Ascending aorta (tissue), 2 donors: ENCODE results near the gene AGMO. TPM values are rescaled to one million over a fixed set of nuclear protein-coding genes. Genes with fewer than 3 reads are reported as not detected.

Source experiments
- DNase-seq, 2 donors: peaks; one replicate each; pipeline ENCODE4 v3.0.0-alpha.2; 2019; ENCODE audit warnings: low spot score in 2 of 2
- H3K27ac ChIP-seq, 2 donors: fragments of 200-600 bp; sonication (generic); one replicate each; pipeline ENCODE4 v1.5.1; 2016 to 2017; ENCODE audit warnings: mild to moderate bottlenecking in 1 of 2
- H3K27me3 ChIP-seq: fragments of 200-600 bp; sonication (generic); one replicate; pipeline ENCODE4 v1.5.1; 2017
- H3K36me3 ChIP-seq, 2 donors: fragments of 200-600 bp; sonication (generic); one replicate each; pipeline ENCODE4 v1.5.1; 2016
- H3K4me1 ChIP-seq, 2 donors: fragments of 200-600 bp; sonication (generic); one replicate each; pipeline ENCODE4 v1.5.1; 2016 to 2017; ENCODE audit warnings: mild to moderate bottlenecking in 1 of 2
- H3K4me3 ChIP-seq, 2 donors: fragments of 200-600 bp; sonication (generic); one replicate each; pipeline ENCODE4 v1.5.1; 2016 to 2017; ENCODE audit warnings: mild to moderate bottlenecking in 1 of 2
- H3K9me3 ChIP-seq, 2 donors: fragments of 200-600 bp; sonication (generic); one replicate each; pipeline ENCODE4 v1.5.1; 2016
- intact Hi-C: fragments of 100-400 bp; cut with DNase I; formaldehyde crosslinking; loops from one replicate; pipeline ENCODE4 v1.15.1; 2023
- total RNA-seq: library from RNA; depleted of rRNA; stranded (reverse); fragments of >200 nt; gene quantifications from one replicate; pipeline ENCODE4 v1.1.0, GENCODE V29; 2016
- TF ChIP-seq, protein P1 (sequence below), 3 experiments: fragments of 200-600 bp in 2 of 3; fragments of 450-650 bp in 1 of 3; sonication (generic) in 2 of 3; IDR thresholded peaks; one replicate each; pipeline ENCODE4 v1.5.1; 2016 to 2019; ENCODE audit warnings: antibody characterized with exemption in 3 of 3, mild to moderate bottlenecking in 1 of 3, moderate library complexity in 1 of 3

AGMO gene
- total RNA-seq, 1 donor from 2014 or later, result not detected

DNA sequence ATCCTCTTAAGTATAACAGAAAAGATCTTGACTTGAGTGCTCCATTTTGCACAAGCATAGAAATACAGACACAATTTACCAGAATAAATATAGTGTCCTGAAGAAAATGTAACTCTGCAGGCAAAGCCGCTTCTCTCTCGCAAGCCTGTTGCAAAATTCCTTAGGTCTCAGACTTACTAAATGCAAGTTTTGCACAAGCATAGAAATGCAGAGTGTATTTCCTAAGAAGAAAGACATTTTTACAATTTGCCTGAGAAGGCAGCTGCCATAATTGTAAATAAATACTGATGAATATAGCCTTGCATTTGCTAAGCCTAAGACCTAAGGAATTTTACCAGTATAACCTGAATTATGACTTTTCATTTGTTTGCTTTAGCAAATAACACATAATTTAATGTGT lies 67.1 kb downstream of the AGMO start:
- H3K4me1 ChIP-seq, result no peaks in the 10 kb centered on the region
- H3K27me3 ChIP-seq, result no peaks in the 10 kb centered on the region
- DNase-seq, result no peak
- TF ChIP-seq, protein P1, sequence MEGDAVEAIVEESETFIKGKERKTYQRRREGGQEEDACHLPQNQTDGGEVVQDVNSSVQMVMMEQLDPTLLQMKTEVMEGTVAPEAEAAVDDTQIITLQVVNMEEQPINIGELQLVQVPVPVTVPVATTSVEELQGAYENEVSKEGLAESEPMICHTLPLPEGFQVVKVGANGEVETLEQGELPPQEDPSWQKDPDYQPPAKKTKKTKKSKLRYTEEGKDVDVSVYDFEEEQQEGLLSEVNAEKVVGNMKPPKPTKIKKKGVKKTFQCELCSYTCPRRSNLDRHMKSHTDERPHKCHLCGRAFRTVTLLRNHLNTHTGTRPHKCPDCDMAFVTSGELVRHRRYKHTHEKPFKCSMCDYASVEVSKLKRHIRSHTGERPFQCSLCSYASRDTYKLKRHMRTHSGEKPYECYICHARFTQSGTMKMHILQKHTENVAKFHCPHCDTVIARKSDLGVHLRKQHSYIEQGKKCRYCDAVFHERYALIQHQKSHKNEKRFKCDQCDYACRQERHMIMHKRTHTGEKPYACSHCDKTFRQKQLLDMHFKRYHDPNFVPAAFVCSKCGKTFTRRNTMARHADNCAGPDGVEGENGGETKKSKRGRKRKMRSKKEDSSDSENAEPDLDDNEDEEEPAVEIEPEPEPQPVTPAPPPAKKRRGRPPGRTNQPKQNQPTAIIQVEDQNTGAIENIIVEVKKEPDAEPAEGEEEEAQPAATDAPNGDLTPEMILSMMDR (IDR thresholded peaks at IDR 0.05), result no peak
- no peaks in the 10 kb centered on the region for H3K36me3 ChIP-seq
- no peak overlapping the region for H3K27ac ChIP-seq
- H3K4me3 ChIP-seq, result no peak overlapping the region
- intact Hi-C loops, result no loop called here
- no peaks in the 10 kb centered on the region for H3K9me3 ChIP-seq

DNA sequence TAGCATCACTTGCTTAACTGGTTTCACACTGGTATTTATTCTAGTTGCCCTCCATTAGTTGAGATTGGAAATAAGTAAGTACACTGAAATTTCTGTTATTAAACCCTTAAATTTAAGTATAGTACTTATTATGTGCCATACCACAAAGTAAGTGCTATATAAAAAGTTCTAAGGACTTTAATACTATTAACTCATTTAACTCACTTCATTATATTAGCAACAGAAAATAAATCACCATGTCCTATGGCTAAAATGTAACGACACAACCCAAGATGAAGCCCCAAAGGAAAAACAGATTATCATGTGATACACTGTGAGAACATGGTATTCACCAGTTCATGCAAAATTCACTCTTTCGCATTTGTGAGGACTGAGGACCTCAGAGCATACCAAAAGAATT lies 70.5 kb downstream of the AGMO start:
- no peak for DNase-seq
- H3K9me3 ChIP-seq, result no peaks in the 10 kb centered on the region

DNA sequence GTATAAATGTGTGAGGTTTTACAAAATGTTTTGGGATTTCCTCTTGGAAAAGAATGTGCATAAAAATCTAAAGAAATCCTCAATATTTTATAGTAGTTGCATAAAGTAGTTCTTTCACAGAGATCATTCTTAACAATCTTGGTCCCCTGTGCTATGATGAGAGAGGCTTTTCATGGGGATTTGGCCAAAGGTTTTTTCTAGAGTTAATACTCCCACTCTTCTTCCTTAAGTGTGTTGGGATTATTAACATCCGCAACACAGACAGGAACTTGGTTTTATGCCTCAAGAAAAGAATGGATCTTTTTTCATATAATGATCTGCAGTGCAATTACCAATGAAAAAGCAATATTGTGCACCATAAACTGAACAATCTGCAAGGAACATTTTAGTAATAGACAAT lies 71.5 kb downstream of the AGMO start:
- peaks cover 0 to 4% of the 10 kb centered on the region in 2 donors for H3K4me1 ChIP-seq
- no peak overlapping the region for H3K4me3 ChIP-seq
- no peak for DNase-seq
- intact Hi-C loops, result no loop called here
- no peaks in the 10 kb centered on the region for H3K36me3 ChIP-seq
- no peaks in the 10 kb centered on the region for H3K9me3 ChIP-seq
- no peaks in the 10 kb centered on the region for H3K27me3 ChIP-seq
- TF ChIP-seq, protein P1 (IDR thresholded peaks at IDR 0.05), result no peak
- H3K27ac ChIP-seq, result no peak overlapping the region

More for the DNA sequence above, 70.5 kb downstream of the AGMO start:
- Histone ChIP-seq H3K36me3 (no peaks in the 10 kb centered on the region), H3K27ac (no peak overlapping the region), H3K4me1 (peaks cover 0 to 4% of the 10 kb centered on the region in 2 donors), H3K4me3 (no peak overlapping the region), H3K27me3 (no peaks in the 10 kb centered on the region)
- intact Hi-C loops, result no loop called here
- TF ChIP-seq, protein P1 (IDR thresholded peaks at IDR 0.05), result no peak

DNA sequence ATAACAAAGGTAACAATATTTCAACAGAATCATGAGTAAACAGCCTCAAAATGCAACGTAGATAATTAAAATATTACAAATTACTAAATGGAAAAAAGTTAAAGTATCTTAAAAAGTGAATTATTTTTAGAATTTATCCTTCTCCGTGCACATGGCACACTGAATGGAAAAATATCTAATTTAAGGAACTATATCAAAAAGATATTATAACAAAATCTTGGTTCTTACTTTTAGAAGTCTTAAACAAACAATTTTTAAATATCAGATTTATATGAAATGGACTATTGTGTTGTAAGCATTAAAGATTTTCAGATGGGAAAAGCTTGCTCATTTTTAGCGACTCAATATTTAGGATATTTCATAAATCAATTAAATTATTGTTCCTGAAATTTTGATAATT lies 72.0 kb downstream of the AGMO start:
- no peaks in the 10 kb centered on the region for H3K36me3 ChIP-seq
- intact Hi-C loops, result no loop called here

DNA sequence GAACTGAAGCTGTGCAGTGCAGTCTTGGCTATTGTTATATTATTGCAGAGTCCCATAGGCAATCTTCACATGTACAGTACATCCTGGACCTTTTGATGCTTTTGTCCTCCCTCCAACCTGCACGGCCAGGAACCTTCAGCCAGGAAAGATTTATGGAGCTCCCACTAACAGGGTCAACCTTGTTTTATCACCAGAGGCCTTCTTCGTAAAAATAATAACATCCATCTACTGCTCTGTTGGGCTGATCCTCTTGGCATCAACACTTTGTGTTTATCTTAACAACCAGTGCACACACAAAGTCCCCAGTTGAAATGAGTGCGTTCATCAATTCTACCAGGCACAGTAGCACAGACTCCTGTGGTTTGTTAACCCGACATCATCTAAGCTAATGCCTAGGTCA lies 72.4 kb downstream of the AGMO start:
- H3K36me3 ChIP-seq, result no peaks in the 10 kb centered on the region
- no peaks in the 10 kb centered on the region for H3K9me3 ChIP-seq
- intact Hi-C loops, result no loop called here
- TF ChIP-seq, protein P1 (IDR thresholded peaks at IDR 0.05), result no peak
- H3K4me3 ChIP-seq, result no peak overlapping the region
- peaks cover 0 to 4% of the 10 kb centered on the region in 2 donors for H3K4me1 ChIP-seq
- no peaks in the 10 kb centered on the region for H3K27me3 ChIP-seq
- DNase-seq, result no peak
- no peak overlapping the region for H3K27ac ChIP-seq

More for the DNA sequence above, 72.0 kb downstream of the AGMO start:
- Histone ChIP-seq H3K27ac (no peak overlapping the region), H3K4me3 (no peak overlapping the region), H3K4me1 (peaks cover 0 to 4% of the 10 kb centered on the region in 2 donors), H3K27me3 (no peaks in the 10 kb centered on the region), H3K9me3 (no peaks in the 10 kb centered on the region)
- DNase-seq, result no peak
- TF ChIP-seq, protein P1 (IDR thresholded peaks at IDR 0.05), result no peak

DNA sequence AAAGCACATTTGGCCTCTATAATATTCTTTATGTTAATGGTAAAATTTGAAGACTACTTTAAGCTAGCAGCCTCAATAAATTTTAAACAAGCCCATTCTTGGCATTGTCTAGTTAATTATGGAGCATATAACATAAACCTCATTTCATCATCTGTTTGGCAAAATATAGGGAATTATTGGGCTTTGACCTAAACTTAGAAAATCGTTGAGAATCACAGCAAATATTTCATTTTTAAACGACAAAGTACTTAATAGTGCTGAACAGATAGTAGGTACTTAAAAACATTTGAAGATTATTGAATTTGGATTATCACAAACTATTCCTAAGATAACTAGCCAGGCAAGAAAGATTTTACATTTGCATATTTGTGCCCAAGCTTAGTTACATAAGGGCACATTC lies 73.4 kb downstream of the AGMO start:
- Histone ChIP-seq H3K4me3 (no peak overlapping the region), H3K4me1 (peaks cover 0 to 4% of the 10 kb centered on the region in 2 donors), H3K9me3 (no peaks in the 10 kb centered on the region), H3K36me3 (no peaks in the 10 kb centered on the region), H3K27me3 (no peaks in the 10 kb centered on the region), H3K27ac (no peak overlapping the region)
- DNase-seq, result no peak
- TF ChIP-seq, protein P1 (IDR thresholded peaks at IDR 0.05), result no peak
- intact Hi-C loops, result no loop called here
